GM20431 (cell line): ENCODE results near the gene CITED4.
"Not testable (repeated sequence)": the region's sequence is repeated elsewhere in the genome, so short reads cannot be mapped to it uniquely, and the experiment has no call there.

Experiments used
- in situ Hi-C: fragments of 300-500 bp; cut with MseI, MboI; formaldehyde crosslinking; loops from one replicate; pipeline ENCODE4 v1.15.0; 2020; ENCODE audit warnings: low sequenced_read_pairs; ENCODE audit not compliant: unreplicated experiment

The CITED4 gene, protein sequence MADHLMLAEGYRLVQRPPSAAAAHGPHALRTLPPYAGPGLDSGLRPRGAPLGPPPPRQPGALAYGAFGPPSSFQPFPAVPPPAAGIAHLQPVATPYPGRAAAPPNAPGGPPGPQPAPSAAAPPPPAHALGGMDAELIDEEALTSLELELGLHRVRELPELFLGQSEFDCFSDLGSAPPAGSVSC

DNA sequence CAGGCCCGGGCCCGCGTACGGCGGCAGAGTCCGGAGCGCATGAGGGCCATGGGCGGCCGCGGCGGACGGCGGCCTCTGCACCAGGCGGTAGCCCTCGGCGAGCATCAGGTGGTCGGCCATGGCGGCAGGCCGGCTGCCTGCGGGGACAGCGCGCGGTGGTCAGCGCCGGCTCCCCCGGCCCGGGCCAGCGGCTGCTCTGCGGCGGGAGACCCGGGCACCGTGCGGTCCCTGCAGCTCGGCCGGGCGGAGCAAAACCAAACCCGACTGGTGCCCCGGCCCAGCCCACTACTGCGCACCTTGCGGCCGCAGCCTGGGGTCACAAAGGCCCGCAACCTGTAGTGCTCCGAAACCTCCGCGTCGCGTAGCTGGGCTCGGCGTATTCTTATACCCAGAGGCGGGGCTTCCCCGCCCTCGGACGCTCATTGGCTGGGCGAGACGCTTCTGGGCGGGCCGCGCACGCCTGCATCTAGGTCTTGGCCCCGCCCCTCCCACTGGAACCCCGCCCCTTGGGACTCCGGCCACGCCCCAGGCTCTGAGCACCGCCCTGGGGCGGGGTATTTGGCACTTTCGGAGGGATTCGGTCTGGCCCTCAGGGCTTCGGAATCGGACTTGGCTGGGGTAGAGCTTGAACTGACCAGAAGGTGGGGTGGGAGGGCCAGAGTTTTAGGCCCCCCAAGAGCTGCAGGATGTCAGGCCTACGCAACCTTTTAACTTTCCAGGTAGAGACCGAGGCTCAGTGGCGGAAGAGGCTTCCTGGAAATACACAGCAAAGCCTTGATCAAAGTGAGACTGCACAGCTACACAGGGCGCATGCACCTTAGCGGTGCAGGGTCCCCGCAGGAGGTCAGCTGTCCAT, at the start of gene CITED4:
Gene CITED4 (minus strand): TSS at position 356 of the 856 bp plus-strand sequence. CDS start 236 bp downstream, at position 120.
- in situ Hi-C loops = no loop called here

DNA sequence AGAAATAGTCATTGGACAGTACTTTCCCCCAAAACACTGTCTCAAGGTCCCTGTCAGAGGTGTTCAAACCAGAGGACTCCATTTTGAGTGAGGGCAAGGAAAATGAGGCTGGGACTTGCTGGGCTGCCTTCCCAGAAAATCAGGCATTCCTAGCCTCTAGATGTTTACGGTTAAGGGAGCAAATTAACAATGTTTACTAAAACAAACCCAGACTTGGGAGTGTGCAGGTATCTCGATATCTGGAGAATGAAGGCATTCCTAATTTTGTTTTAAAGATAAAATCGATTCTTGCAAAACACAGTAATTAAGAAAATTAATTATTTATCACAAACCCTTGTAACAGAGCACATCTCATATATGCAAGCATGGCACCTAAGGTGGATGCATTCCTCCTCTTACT, 48.9 kb upstream of the CITED4 start:
- in situ Hi-C loops = no loop called here

DNA sequence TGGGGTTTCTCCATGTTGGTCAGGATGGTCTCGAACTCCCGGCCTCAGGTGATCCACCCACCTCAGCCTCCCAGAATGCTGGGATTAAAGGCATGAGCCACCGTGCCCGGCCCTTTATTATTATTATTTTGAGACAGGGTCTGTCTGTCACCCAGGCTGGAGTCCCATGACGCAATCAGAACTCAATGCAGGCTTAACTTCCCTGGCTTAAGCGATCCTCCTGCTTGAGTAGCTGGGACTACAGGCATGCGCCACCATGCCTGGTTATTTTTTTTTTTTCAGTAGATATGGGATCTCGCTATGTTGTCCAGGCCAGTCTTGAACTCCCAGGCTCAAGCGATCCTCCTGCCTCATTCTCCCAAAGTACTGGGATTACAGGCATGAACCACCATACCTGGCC, 47.1 kb upstream of the CITED4 start:
- in situ Hi-C loops = no loop called here

DNA sequence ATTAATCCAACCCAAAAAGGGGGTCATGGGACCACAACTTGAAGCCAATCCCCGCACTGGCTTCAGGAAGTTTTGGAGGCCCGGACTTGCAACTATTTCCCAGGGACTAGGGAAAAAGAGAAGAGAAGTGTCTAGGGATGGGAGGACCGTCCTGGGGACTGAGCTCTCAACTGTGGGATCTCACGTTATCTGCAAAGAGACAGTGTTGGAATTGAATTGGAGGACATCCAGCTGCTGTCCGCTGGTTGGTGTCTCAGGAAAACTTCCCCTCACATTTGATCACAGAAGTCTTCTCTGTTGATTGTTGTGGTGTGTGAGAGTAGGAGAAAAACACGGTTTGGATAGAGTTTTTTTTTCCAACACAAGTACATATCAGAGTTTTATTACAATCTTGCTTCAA, 46.2 kb upstream of the CITED4 start:
- in situ Hi-C loops = no loop called here

DNA sequence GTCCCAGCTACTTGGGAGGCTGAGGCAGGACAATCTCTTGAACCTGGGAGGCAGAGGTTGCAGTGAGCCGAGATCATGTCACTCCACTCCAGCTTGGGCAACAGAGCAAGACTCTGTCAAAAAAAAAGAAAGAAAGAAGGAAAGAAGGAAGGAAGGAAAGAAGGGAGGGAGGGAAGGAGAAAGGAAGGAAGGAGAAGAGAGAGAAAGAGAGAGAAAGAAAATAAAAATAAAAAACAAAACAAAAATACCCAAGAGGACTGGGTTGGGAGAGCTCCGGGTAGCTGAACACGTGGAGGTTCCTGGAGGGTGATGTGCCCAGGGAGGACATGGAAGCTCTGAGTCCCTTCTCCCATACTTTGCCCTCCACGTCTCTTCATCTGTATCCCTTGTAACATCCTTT, 45.7 kb upstream of the CITED4 start:
- in situ Hi-C loops = no loop called here

DNA sequence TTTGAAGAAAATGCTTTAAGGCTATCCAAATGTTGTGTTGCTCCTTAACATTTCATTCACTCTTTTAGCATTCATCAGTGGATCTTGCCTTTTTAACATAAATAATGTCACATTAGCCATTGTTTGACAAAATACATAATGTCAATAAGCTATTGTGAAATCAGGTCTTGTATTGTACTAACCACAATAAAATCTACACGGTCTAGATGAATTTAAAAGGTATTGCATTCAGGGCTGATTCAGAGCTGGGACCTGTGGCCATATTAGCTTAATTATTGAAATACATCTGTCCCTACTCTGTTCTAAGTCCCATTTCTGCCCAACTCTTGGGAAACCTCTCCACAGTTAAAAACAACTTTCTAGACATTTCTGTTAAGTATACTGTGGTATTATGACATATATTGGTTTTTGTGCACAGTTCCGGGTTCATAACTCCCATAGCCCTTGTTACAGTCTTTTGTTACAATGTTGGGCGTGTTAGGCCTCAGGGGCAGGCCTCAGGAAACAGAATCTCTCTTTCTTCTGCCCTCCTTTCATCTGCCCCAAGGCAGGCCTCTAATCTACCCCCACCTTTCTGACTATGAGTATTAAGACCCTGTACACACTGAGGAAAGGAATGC, 44.7 kb upstream of the CITED4 start:
- in situ Hi-C loops = no loop called here

DNA sequence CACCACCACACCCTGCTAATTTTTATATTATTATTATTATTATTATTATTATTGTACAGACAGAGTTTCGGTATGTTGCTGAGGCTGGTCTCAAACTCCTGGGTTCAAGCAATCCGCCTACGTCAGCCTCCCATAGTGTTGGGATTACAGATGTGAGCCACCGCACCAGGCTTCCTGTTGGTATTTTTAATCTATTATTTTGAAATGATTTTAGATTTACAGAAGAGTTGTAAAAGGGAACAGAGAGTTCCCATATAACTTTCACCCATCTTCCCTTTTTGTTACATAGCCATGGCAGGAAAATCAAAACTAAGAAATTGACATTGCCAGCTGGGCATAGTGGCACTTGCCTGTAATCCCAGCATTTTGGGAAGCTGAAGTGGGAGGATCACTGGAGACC, 42.9 kb upstream of the CITED4 start:
- in situ Hi-C loops = no loop called here

DNA sequence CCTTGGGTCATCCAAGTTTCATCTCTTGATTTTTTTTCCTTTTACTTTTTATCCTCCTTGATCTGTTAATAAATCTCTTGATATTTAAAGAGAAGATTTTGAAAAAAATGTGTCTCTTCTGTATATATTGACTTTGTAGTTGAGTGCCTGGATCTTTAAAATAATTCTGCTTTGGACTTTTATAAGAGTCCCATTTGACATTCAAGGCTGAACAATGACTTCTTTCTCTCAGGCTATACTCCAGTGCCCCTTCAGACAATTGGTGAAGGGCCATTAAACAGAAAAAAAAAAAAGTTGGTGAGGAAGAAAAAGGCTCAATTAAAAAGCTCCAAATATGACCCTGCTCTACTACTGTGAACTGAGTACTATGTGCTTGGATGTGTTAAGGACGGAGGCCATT, 40.9 kb upstream of the CITED4 start:
- in situ Hi-C loops = no loop called here

DNA sequence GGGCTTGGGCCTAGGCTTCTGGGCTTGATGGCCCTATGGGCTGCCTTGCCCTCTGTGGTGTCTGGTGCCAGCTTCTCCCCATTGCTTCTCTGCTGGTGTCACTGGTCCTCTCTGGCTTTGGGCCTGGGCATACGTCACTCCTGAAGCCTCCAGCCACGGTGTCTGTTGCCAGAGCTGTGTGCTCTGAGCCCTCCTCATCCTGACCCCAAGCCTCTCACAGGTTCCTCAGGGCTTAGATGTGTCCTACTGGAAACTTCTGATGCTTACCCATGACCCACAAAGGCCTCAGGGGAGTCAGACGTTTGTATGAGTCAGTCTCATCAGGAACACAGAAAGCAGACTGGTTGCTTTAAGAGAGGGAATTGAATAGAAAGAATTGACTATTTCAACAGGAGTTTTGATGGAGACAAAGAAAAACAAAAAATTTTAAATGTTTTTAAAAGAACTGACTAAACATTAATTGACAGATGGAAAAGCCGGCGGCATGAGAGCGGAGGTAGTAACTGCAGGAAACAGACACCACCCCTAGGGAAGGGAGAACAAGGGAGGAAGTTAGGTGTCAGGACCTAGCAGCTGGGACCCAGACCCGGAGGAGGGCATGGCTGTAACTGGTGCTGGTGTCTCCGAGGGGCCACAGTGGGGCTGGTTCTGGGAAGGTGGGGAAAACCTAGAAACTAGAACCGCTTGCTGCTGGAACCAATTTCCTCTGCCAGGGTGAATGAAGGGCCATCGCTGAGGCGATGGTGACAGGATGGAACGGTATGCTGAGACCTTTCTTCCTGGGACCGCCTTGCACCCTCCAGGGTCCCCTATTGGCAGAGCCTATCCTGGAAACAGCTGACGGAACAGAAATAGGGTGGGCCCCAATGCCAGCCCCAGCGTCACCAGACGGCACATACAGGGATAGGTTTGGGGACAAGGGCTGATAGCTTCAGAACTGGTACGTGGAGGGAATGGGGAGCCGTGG, 40.0 kb upstream of the CITED4 start:
- in situ Hi-C loops = no loop called here

DNA sequence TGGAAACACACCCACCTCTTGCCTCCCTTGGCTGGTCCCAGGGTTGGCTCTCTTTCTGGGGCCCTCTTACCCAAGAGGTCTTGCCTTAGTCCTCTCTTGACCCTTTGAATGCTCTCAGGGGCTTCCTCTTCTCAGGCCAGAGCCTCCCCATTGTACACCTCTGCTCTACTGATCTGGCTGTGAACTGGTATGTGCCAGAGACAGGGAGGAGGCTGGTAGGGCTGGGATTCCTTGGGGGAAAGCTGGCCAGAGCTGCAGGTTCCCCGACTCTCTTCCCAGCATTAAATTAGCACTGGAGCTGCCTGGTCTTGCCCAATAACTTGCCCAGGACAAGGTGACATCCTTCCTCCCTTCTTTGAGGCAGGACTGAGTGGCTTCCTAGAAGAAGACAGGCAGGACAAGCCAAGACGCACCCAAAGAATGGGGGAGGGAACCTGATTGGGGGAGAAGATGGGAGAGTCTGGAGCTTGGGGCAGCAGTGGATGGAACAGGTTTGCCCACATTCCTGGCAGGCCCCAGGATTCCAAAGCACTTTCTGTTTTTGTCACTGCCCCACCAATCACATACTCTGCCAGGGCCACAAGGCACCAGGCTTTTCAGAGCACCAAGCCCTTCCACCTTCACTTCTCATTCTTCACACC, 37.2 kb upstream of the CITED4 start:
- in situ Hi-C loops = no loop called here

DNA sequence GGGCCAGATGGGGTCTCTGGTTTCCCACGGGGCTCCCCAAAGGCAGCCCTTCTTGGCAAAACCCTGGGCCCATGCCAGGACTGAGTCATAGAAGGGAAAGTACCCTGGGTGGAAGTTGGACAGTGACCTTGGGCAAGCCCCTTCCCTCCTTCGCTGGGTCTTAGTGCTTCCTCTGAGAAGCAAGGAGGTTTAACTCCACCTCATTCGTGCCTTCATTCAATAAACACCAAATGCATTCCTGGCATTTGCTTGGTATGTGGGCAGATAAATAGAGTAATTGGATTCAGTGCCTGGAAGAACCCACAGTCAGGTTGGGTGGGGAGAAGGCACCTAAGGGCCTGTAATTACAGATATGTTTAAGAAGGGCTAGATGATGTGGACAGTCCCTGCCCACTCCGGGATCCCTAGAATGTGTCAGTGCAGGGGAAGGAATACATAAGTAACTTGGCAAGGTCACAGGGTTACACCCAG, 36.3 kb upstream of the CITED4 start:
- in situ Hi-C loops = no loop called here

DNA sequence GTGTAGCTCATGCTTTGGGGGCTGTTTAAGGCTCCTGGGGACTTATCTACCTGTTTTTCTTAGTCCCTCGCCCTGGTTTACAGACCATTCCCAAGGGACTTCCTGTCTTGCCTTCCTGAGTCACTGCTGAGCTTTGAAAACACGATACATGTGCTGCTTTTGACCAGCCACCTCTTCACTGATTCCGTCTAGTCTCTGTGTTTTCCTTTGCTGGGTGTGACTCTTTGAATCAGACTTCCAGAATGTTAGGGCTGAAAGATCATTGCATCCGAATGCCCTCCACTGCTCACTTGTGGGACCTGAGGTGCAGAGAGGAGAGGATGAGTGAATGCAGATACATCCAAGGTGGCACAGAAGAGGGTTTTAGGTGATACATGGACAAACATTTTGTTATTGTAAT, 35.4 kb upstream of the CITED4 start:
- in situ Hi-C loops = no loop called here

DNA sequence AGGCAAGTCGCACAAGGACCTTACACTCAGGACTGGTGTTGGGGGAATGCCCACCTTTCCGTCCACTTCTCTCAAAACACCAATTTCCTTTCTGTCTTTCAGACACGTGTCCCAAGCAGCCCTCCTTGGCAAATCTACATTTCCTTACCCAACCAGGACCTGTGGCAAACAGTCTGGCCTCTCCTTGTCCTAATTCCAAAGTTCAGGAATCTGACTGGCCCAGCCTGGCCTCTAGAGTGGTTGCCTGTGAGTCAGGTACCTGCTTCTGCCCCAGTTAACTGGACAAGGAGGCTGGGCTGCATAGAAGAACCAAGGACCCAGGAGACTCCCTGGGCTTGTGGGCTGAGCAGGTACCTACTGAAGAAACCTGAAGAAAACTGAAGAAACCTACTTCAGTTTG, 34.3 kb upstream of the CITED4 start:
- in situ Hi-C loops = no loop called here

DNA sequence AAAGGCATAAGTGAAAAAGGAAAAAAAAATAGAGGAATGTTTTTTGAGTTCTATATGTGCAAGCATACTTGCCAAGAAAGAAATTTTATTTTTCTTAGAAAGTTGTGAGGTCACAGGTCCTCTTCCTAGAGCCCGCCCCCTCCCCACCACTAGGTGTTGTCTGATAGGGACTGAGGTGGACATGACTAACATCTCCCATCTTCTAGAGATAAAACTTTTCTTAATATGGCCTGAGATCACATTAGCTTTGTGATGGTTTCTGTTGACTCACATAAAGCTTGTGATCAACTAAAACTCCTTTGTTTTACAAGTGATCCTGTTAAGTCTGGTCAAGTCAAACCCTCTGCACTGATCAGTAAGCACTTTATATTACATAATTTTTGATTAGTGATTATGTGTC, 33.4 kb upstream of the CITED4 start:
- in situ Hi-C loops = no loop called here

DNA sequence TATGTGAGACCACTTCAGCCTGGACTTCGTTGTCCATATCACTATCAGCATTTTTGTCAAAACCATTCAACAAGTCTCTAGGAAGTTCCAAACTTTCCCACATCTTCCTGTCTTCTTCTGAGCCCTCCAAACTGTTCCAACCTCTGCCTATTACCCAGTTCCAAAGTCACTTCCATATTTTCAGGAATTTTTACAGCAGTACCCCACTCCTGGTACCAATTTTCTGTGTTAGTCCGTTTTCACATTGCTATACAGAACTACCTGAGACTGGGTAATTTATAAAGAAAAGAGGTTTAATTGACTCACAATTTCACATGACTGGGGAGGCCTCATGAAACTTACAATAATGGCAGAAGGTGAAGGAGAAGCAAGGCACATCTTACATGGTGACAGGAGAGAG, 32.7 kb upstream of the CITED4 start:
- in situ Hi-C loops = not testable (repeated sequence)

DNA sequence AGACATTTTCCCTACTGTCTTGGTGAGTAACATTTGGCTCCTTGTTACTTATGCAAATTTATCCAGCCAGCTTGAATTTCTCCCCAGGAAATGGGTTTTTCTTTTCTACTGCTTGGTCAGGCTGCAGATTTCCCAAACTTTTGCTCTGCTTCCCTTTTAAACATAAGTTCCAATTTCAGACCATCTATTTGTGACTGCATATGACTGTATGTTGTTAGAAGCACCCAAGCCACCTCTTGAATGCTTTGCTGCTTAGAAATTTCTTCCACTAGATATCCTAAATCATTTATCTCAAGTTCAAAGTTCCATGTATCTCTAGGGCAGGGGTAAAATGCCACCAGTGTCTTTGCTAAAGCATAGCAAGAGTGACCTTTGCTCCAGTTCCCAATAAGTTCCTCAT, 32.3 kb upstream of the CITED4 start:
- in situ Hi-C loops = no loop called here

DNA sequence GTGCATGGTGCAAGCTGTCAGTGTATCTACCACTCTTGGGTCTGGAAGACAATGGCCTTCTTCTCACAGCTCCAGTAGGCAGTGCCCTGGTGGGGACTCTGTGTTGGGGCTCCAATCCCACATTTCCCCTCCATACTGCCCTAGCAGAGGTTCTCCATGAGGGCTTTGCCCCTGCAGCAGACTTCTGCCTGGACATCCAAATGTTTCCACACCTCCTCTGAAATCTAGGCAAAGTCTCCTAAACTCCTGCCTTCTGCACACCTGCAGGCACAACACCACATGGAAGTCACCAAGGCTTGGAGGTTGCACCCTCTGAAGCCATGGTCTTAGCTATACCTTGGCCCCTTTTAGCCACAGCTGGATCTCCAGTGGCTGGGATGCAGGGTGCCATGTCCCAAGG, 31.8 kb upstream of the CITED4 start:
- in situ Hi-C loops = no loop called here

DNA sequence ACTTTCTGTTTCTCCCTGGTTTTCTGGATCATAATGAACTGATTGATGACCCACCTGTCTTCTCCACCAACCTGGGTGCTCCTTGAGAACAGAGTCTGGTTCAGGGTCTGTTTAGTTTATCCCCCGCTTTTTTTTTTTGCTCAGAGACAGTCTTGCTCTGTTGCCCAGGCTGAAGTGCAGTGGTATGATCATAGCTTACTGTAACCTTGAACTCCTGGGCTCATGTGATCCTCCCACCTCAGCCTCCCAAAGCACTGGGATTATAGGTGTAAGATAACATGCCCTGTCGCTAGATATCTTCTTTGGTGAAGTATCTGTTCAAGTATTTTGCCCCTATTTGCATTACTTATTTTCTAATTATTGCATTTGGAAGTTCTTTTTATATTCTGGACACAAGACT, 30.2 kb upstream of the CITED4 start:
- in situ Hi-C loops = no loop called here

DNA sequence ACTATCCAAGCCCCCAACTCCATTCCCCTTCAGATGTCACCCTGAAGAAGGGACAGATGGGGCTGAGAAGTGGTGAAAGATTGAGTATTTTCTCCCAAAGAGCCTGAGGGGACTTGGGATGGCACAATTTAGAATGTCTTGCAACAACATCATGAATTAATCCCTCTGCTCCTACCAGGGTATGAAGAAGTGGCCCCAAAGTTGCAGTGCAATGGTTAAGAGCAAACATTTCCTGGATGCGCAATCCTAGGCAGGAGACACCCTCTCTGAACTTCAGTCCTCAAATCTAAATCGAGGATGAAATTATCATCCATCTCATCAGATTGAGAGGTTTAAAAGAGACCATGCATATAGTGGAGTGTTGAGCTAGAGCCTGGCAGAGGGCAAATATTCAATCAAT, 28.6 kb upstream of the CITED4 start:
- in situ Hi-C loops = no loop called here

DNA sequence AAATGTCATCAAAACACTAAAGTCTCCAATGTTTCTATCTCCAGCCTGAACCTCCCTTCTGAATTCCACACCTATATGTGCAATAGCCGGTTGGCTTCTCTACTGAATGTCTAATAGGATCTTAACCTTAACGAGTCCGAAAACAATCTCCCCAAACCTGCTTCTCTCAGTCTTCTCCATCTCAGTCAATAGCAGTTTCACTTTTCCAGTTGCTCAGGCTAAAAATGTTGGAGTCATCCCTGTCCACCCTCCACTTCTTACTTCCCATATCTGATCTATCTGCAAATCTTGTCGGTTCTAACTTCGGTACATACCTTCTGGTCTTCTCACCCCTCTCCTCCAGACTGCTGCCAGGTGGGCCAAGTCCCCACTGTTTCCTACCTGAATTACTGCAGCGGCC, 25.5 kb upstream of the CITED4 start:
- in situ Hi-C loops = no loop called here
